GM23338 (cell line): ENCODE measurements around the gene RNF186. TPM values are rescaled to one million over a fixed set of nuclear protein-coding genes. Genes with fewer than 3 reads are reported as not detected.

Experiments
- ATAC-seq: fragments of 200-7000 bp; cut with Tn5 transposase; 3 replicates; pipeline ENCODE4 v1.9.1; 2020
- DNase-seq: peaks from one replicate; pipeline ENCODE4 v3.0.0-alpha.2; 2015; ENCODE audit warnings: low spot score
- H2AFZ ChIP-seq: fragments of 200-600 bp; sonication (generic); 2 replicates; pipeline ENCODE4 v1.8.0; 2016; ENCODE audit warnings: antibody characterized with exemption, mild to moderate bottlenecking, moderate library complexity
- H3F3A ChIP-seq: fragments of 200-600 bp; sonication (generic); replicated peaks from 2 replicates; pipeline ENCODE4 v1.8.0; 2017; ENCODE audit warnings: antibody characterized with exemption, mixed run types, low read depth
- H3K27ac ChIP-seq: fragments of 200-600 bp; sonication (generic); 2 replicates; pipeline ENCODE4 v1.6.1; 2016; ENCODE audit warnings: low read depth
- H3K27me3 ChIP-seq: fragments of 200-600 bp; sonication (generic); 2 replicates; pipeline ENCODE4 v1.8.0; 2016; ENCODE audit warnings: mild to moderate bottlenecking, mixed run types, moderate library complexity; ENCODE audit not compliant: insufficient read depth
- H3K36me3 ChIP-seq: fragments of 200-600 bp; sonication (generic); 2 replicates; pipeline ENCODE4 v1.8.0; 2016; ENCODE audit warnings: mild to moderate bottlenecking; ENCODE audit not compliant: insufficient read depth
- H3K4me1 ChIP-seq: fragments of 200-600 bp; sonication (generic); 2 replicates; pipeline ENCODE4 v1.8.0; 2016; ENCODE audit warnings: mild to moderate bottlenecking, moderate library complexity; ENCODE audit not compliant: insufficient read depth
- H3K4me2 ChIP-seq: fragments of 200-600 bp; sonication (generic); 2 replicates; pipeline ENCODE4 v1.7.1; 2017; ENCODE audit warnings: mixed run types
- H3K4me3 ChIP-seq: fragments of 200-600 bp; sonication (generic); 2 replicates; pipeline ENCODE4 v1.6.1; 2016; ENCODE audit warnings: mixed run types
- H3K79me2 ChIP-seq: fragments of 200-600 bp; sonication (generic); replicated peaks from 2 replicates; pipeline ENCODE4 v1.8.0; 2017; ENCODE audit warnings: mild to moderate bottlenecking; ENCODE audit not compliant: insufficient read depth
- H3K9me2 ChIP-seq: fragments of 200-600 bp; sonication (generic); 2 replicates; pipeline ENCODE4 v1.8.0; 2017; ENCODE audit not compliant: insufficient read depth
- H4K20me1 ChIP-seq: fragments of 200-600 bp; sonication (generic); replicated peaks from 2 replicates; pipeline ENCODE4 v1.8.0; 2017; ENCODE audit warnings: mild to moderate bottlenecking; ENCODE audit not compliant: insufficient read depth
- H3K27ac Mint-ChIP-seq: 2 replicates; pipeline ENCODE4 v1.8.0; 2020; ENCODE audit warnings: inconsistent platforms, mild to moderate bottlenecking, moderate library complexity, mixed read lengths
- H3K27me3 Mint-ChIP-seq: 3 replicates; pipeline ENCODE4 v1.8.0; 2022; ENCODE audit warnings: low read depth, mild to moderate bottlenecking, moderate library complexity, mixed read lengths, inconsistent platforms; ENCODE audit not compliant: insufficient read depth, poor library complexity
- H3K36me3 Mint-ChIP-seq: 3 replicates; pipeline ENCODE4 v1.8.0; 2021; ENCODE audit warnings: low read depth, mild to moderate bottlenecking, inconsistent platforms, moderate library complexity, mixed read lengths
- H3K4me1 Mint-ChIP-seq: 3 replicates; pipeline ENCODE4 v1.8.0; 2020; ENCODE audit warnings: mild to moderate bottlenecking, inconsistent platforms, mixed read lengths
- H3K4me3 Mint-ChIP-seq: 3 replicates; pipeline ENCODE4 v1.8.0; 2021; ENCODE audit warnings: moderate library complexity, mild to moderate bottlenecking, inconsistent platforms, mixed read lengths
- H3K9me3 Mint-ChIP-seq: 3 replicates; pipeline ENCODE4 v1.8.0; 2020; ENCODE audit warnings: moderate library complexity, mild to moderate bottlenecking, inconsistent platforms, mixed read lengths
- CREB1 ChIP-seq: fragments of 250-450 bp; sonication (Bioruptor Pico); IDR thresholded peaks from 2 replicates; pipeline ENCODE4 v1.5.0; 2020; ENCODE audit warnings: low read depth, mild to moderate bottlenecking, moderate library complexity
- EZH2 ChIP-seq: fragments of 200-600 bp; sonication (generic); IDR thresholded peaks from one replicate; pipeline ENCODE4 v1.8.0; 2017; ENCODE audit warnings: antibody characterized with exemption, mild to moderate bottlenecking, low read depth; ENCODE audit not compliant: unreplicated experiment
- EZH2phosphoT487 ChIP-seq: fragments of 200-600 bp; sonication (generic); IDR thresholded peaks from one replicate; pipeline ENCODE4 v1.8.1; 2018; ENCODE audit warnings: antibody characterized with exemption; ENCODE audit not compliant: unreplicated experiment
- JUNB ChIP-seq: IDR thresholded peaks from one replicate; pipeline ENCODE4 v1.6.1; 2016; ENCODE audit warnings: antibody characterized with exemption; ENCODE audit not compliant: unreplicated experiment
- NANOG ChIP-seq: IDR thresholded peaks from 2 replicates; pipeline ENCODE4 v1.6.1; 2016; ENCODE audit warnings: antibody characterized with exemption, borderline replicate concordance
- POLR2AphosphoS5 ChIP-seq: IDR thresholded peaks from 2 replicates; pipeline ENCODE4 v1.6.1; 2016; ENCODE audit warnings: antibody characterized with exemption, low read depth
- STAT1 ChIP-seq: IDR thresholded peaks from one replicate; pipeline ENCODE4 v1.6.1; 2016; ENCODE audit warnings: antibody characterized with exemption; ENCODE audit not compliant: unreplicated experiment
- ZNF114 ChIP-seq: fragments of 250-450 bp; sonication (Bioruptor Pico); IDR thresholded peaks from 2 replicates; pipeline ENCODE4 v1.5.0; 2020; ENCODE audit warnings: mild to moderate bottlenecking, moderate library complexity
- ZNF331 ChIP-seq: fragments of 250-450 bp; sonication (Bioruptor Pico); IDR thresholded peaks from 2 replicates; pipeline ENCODE4 v1.5.0; 2020; ENCODE audit warnings: low read depth, mild to moderate bottlenecking, moderate library complexity
- polyA plus RNA-seq: library from polyadenylated mRNA; unstranded; fragments of >200 nt; fragmentation: Nextera tagmentation; extraction: Ambion mirVana; gene quantifications from 2 replicates; pipeline ENCODE4 v1.2.1, GENCODE V29; 2016
- total RNA-seq: library from RNA; depleted of rRNA; stranded (reverse); fragments of >200 nt; shearing (Covaris generic); gene quantifications from 2 replicates; pipeline ENCODE4 v1.2.3, GENCODE V29; 2014
- TF ChIP-seq, protein P1 (sequence below): IDR thresholded peaks from one replicate; pipeline ENCODE4 v1.6.1; 2018; ENCODE audit warnings: antibody characterized with exemption; ENCODE audit not compliant: unreplicated experiment
- TF ChIP-seq, protein P2 (sequence below): fragments of 250-450 bp; sonication (Bioruptor Pico); IDR thresholded peaks from 2 replicates; pipeline ENCODE4 v1.5.0; 2020; ENCODE audit warnings: mild to moderate bottlenecking, moderate library complexity
- TF ChIP-seq, protein P3 (sequence below): IDR thresholded peaks from 2 replicates; pipeline ENCODE4 v1.6.1; 2016; ENCODE audit warnings: antibody characterized with exemption
- TF ChIP-seq, protein P4 (sequence below), 2 experiments: fragments of 200-600 bp in 1 of 2; sonication (generic) in 1 of 2; conservative IDR thresholded peaks; 2 replicates each; pipeline versions ENCODE4 v1.5.1 to v1.6.1; 2016 to 2017; ENCODE audit warnings: antibody characterized with exemption in 2 of 2, low read depth in 2 of 2, mild to moderate bottlenecking in 2 of 2, moderate library complexity in 1 of 2

Gene RNF186
- total and polyA plus RNA-seq, 2 experiments from 2014 or later: not detected

DNA sequence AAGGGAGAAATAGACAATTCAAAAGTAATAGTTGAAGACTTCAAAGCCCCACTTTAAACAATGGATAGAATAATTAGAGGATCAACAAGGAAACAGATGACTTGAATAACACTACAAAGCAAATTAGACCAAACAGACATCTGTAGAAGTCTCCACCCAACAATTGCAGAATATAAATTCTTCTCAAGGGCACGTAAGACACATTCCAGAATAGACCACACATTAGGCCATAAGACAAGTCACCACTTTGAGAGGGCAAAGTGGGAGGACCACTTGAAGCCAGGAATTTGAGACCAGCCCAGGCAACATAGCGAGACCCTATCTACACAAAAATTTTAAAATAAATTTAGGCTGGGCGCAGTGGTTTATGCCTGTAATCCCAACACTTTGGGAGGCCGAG, 20.5 kb upstream of the RNF186 start:
- H3K4me1 ChIP-seq: no peaks in the 10 kb centered on the region
- H3K79me2 ChIP-seq: no peaks in the 10 kb centered on the region
- H3K27me3 ChIP-seq: no peaks in the 10 kb centered on the region
- no peak overlapping the region for H3K27ac ChIP-seq
- Mint-ChIP-seq H3K9me3 (peaks cover 13% of the 10 kb centered on the region), H3K4me3 (no peak overlapping the region), H3K36me3 (no peaks in the 10 kb centered on the region), H3K27me3 (no peaks in the 10 kb centered on the region), H3K4me1 (no peaks in the 10 kb centered on the region), H3K27ac (no peak overlapping the region)
- DNase-seq (no peak), ATAC-seq (no peak)
- H4K20me1 ChIP-seq: no peaks in the 10 kb centered on the region
- no peak overlapping the region for H3K4me2 ChIP-seq
- TF ChIP-seq POLR2AphosphoS5 (no peak), JUNB (no peak), EZH2 (no peak), EZH2phosphoT487 (no peak), STAT1 (no peak), ZNF331 (no peak), NANOG (no peak), CREB1 (no peak), ZNF114 (CRISPR knock-in tag) (no peak)
- TF ChIP-seq, protein P1, sequence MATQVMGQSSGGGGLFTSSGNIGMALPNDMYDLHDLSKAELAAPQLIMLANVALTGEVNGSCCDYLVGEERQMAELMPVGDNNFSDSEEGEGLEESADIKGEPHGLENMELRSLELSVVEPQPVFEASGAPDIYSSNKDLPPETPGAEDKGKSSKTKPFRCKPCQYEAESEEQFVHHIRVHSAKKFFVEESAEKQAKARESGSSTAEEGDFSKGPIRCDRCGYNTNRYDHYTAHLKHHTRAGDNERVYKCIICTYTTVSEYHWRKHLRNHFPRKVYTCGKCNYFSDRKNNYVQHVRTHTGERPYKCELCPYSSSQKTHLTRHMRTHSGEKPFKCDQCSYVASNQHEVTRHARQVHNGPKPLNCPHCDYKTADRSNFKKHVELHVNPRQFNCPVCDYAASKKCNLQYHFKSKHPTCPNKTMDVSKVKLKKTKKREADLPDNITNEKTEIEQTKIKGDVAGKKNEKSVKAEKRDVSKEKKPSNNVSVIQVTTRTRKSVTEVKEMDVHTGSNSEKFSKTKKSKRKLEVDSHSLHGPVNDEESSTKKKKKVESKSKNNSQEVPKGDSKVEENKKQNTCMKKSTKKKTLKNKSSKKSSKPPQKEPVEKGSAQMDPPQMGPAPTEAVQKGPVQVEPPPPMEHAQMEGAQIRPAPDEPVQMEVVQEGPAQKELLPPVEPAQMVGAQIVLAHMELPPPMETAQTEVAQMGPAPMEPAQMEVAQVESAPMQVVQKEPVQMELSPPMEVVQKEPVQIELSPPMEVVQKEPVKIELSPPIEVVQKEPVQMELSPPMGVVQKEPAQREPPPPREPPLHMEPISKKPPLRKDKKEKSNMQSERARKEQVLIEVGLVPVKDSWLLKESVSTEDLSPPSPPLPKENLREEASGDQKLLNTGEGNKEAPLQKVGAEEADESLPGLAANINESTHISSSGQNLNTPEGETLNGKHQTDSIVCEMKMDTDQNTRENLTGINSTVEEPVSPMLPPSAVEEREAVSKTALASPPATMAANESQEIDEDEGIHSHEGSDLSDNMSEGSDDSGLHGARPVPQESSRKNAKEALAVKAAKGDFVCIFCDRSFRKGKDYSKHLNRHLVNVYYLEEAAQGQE: no peak
- TF ChIP-seq, protein P2, sequence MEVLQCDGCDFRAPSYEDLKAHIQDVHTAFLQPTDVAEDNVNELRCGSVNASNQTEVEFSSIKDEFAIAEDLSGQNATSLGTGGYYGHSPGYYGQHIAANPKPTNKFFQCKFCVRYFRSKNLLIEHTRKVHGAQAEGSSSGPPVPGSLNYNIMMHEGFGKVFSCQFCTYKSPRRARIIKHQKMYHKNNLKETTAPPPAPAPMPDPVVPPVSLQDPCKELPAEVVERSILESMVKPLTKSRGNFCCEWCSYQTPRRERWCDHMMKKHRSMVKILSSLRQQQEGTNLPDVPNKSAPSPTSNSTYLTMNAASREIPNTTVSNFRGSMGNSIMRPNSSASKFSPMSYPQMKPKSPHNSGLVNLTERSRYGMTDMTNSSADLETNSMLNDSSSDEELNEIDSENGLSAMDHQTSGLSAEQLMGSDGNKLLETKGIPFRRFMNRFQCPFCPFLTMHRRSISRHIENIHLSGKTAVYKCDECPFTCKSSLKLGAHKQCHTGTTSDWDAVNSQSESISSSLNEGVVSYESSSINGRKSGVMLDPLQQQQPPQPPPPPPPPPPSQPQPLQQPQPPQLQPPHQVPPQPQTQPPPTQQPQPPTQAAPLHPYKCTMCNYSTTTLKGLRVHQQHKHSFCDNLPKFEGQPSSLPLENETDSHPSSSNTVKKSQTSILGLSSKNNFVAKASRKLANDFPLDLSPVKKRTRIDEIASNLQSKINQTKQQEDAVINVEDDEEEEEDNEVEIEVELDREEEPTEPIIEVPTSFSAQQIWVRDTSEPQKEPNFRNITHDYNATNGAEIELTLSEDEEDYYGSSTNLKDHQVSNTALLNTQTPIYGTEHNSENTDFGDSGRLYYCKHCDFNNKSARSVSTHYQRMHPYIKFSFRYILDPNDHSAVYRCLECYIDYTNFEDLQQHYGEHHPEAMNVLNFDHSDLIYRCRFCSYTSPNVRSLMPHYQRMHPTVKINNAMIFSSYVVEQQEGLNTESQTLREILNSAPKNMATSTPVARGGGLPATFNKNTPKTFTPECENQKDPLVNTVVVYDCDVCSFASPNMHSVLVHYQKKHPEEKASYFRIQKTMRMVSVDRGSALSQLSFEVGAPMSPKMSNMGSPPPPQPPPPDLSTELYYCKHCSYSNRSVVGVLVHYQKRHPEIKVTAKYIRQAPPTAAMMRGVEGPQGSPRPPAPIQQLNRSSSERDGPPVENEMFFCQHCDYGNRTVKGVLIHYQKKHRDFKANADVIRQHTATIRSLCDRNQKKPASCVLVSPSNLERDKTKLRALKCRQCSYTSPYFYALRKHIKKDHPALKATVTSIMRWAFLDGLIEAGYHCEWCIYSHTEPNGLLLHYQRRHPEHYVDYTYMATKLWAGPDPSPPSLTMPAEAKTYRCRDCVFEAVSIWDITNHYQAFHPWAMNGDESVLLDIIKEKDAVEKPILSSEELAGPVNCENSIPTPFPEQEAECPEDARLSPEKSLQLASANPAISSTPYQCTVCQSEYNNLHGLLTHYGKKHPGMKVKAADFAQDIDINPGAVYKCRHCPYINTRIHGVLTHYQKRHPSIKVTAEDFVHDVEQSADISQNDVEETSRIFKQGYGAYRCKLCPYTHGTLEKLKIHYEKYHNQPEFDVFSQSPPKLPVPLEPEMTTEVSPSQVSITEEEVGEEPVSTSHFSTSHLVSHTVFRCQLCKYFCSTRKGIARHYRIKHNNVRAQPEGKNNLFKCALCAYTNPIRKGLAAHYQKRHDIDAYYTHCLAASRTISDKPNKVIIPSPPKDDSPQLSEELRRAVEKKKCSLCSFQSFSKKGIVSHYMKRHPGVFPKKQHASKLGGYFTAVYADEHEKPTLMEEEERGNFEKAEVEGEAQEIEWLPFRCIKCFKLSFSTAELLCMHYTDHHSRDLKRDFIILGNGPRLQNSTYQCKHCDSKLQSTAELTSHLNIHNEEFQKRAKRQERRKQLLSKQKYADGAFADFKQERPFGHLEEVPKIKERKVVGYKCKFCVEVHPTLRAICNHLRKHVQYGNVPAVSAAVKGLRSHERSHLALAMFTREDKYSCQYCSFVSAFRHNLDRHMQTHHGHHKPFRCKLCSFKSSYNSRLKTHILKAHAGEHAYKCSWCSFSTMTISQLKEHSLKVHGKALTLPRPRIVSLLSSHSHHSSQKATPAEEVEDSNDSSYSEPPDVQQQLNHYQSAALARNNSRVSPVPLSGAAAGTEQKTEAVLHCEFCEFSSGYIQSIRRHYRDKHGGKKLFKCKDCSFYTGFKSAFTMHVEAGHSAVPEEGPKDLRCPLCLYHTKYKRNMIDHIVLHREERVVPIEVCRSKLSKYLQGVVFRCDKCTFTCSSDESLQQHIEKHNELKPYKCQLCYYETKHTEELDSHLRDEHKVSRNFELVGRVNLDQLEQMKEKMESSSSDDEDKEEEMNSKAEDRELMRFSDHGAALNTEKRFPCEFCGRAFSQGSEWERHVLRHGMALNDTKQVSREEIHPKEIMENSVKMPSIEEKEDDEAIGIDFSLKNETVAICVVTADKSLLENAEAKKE (CRISPR knock-in tag): no peak
- TF ChIP-seq, protein P3, sequence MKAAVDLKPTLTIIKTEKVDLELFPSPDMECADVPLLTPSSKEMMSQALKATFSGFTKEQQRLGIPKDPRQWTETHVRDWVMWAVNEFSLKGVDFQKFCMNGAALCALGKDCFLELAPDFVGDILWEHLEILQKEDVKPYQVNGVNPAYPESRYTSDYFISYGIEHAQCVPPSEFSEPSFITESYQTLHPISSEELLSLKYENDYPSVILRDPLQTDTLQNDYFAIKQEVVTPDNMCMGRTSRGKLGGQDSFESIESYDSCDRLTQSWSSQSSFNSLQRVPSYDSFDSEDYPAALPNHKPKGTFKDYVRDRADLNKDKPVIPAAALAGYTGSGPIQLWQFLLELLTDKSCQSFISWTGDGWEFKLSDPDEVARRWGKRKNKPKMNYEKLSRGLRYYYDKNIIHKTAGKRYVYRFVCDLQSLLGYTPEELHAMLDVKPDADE: no peak
- TF ChIP-seq, protein P4, sequence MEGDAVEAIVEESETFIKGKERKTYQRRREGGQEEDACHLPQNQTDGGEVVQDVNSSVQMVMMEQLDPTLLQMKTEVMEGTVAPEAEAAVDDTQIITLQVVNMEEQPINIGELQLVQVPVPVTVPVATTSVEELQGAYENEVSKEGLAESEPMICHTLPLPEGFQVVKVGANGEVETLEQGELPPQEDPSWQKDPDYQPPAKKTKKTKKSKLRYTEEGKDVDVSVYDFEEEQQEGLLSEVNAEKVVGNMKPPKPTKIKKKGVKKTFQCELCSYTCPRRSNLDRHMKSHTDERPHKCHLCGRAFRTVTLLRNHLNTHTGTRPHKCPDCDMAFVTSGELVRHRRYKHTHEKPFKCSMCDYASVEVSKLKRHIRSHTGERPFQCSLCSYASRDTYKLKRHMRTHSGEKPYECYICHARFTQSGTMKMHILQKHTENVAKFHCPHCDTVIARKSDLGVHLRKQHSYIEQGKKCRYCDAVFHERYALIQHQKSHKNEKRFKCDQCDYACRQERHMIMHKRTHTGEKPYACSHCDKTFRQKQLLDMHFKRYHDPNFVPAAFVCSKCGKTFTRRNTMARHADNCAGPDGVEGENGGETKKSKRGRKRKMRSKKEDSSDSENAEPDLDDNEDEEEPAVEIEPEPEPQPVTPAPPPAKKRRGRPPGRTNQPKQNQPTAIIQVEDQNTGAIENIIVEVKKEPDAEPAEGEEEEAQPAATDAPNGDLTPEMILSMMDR (conservative IDR thresholded peaks at IDR 0.05; ENCODE audit: low read depth in 2 of 2): no peak
- no peak overlapping the region for H3K4me3 ChIP-seq
- H3K9me2 ChIP-seq: no peaks in the 10 kb centered on the region
- H3K36me3 ChIP-seq: 0 out of 2 replicates have a peak, but pooled peaks cover 6% of the 10 kb centered on the region
- H3F3A ChIP-seq: no peaks in the 10 kb centered on the region
- H2AFZ ChIP-seq: no peak overlapping the region
